K562 (cell line): Measurements from ENCODE around the gene DCAF5. TPM values are rescaled to one million over a fixed set of nuclear protein-coding genes. Genes with fewer than 3 reads are reported as not detected.

Experiments used
- ATAC-seq: fragments of 200-7000 bp; cut with Tn5 transposase; 3 replicates; pipeline ENCODE4 v1.9.1; 2020; ENCODE audit warnings: moderate library complexity
- BruUV-seq: library from RNA; stranded (reverse); fragments of 400-500 nt; replicated peaks from 2 replicates; lab custom pipeline; 2021; lab: Mats Ljungman, UMichigan
- CTCF ChIA-PET: fragments of 300-600 bp; formaldehyde crosslinking; extraction: SDS; loops from one replicate; lab custom pipeline; 2021; ENCODE audit warnings: low intra/inter-chr PET ratio; lab: Yijun Ruan, JAX
- POLR2A ChIA-PET: fragments of 300-600, 350-650 bp; sonication (Branson Sonifier 250); formaldehyde crosslinking; extraction: SDS; loops from one replicate; lab custom pipeline; 2021; ENCODE audit warnings: antibody characterized with exemption, inconsistent platforms; lab: Yijun Ruan, JAX
- DNase-seq, 4 experiments: peaks; one replicate each; pipeline versions ENCODE4 v3.0.0 to v3.0.0-alpha.2; 2011 to 2018; ENCODE audit warnings: low spot score in 3 of 4, mixed read lengths in 3 of 4; ENCODE audit errors: extremely low read depth in 1 of 4
- FAIRE-seq: peaks from 2 replicates; lab custom pipeline; 2011; peaks lifted over from hg19 to GRCh38; lab: Jason Lieb, UNC
- H2AFZ ChIP-seq: 2 replicates; pipeline ENCODE4 v1.6.0; 2011; ENCODE audit warnings: low read depth, low read length, control low read depth, inconsistent platforms
- H3K27ac ChIP-seq: fragments of 200-600 bp; 3 replicates; pipeline ENCODE4 v1.8.0; 2011; ENCODE audit warnings: low read depth, mild to moderate bottlenecking, control low read depth, inconsistent platforms, low read length, moderate library complexity, mixed read lengths; ENCODE audit errors: extremely low read depth
- H3K27me3 ChIP-seq, 2 experiments: fragments of 300-600 bp in 1 of 2; 2 replicates in 1 of 2; 3 replicates in 1 of 2; pipeline versions ENCODE4 v1.6.0 to v1.8.0; 2011; ENCODE audit warnings: inconsistent platforms in 2 of 2, low read length in 2 of 2, mild to moderate bottlenecking in 1 of 2, mixed read lengths in 1 of 2, moderate library complexity in 1 of 2; ENCODE audit not compliant: control insufficient read depth in 2 of 2, insufficient read depth in 2 of 2
- H3K36me3 ChIP-seq: fragments of 300-600 bp; 3 replicates; pipeline ENCODE4 v1.8.0; 2011; ENCODE audit warnings: mild to moderate bottlenecking, low read length, inconsistent platforms; ENCODE audit not compliant: control insufficient read depth, insufficient read depth
- H3K4me1 ChIP-seq, 2 experiments: fragments of 200-600 bp in 1 of 2; replicated peaks in 1 of 2; 2 replicates in 1 of 2; 3 replicates in 1 of 2; pipeline versions ENCODE4 v1.5.1 to v1.8.0; 2011; ENCODE audit warnings: inconsistent platforms in 2 of 2, low read length in 2 of 2, mild to moderate bottlenecking in 1 of 2, mixed read lengths in 1 of 2, moderate library complexity in 1 of 2; ENCODE audit not compliant: control insufficient read depth in 2 of 2, insufficient read depth in 2 of 2
- H3K4me2 ChIP-seq: 2 replicates; pipeline ENCODE4 v1.6.1; 2011; ENCODE audit warnings: low read length, control low read depth, inconsistent platforms, mixed read lengths; ENCODE audit not compliant: insufficient read depth
- H3K4me3 ChIP-seq: fragments of 200-600 bp; sonication (generic), shearing (Covaris generic); 2 replicates; pipeline ENCODE4 v1.5.1; 2016; ENCODE audit warnings: control low read depth, inconsistent platforms
- H3K79me2 ChIP-seq: fragments of 200-600 bp; 3 replicates; pipeline ENCODE4 v1.8.0; 2011; ENCODE audit warnings: low read length, inconsistent platforms; ENCODE audit not compliant: control insufficient read depth, insufficient read depth
- H3K9ac ChIP-seq, 2 experiments: 2 replicates each; pipeline versions ENCODE4 v1.6.0 to v1.6.1; 2011; ENCODE audit warnings: low read depth in 2 of 2, low read length in 2 of 2, control low read depth in 1 of 2, inconsistent platforms in 1 of 2, mild to moderate bottlenecking in 1 of 2, mixed read lengths in 1 of 2; ENCODE audit not compliant: insufficient read depth in 1 of 2
- H3K9me1 ChIP-seq: one replicate; pipeline ENCODE4 v1.6.0; 2011; ENCODE audit warnings: inconsistent platforms, mild to moderate bottlenecking, low read length, moderate library complexity; ENCODE audit not compliant: control insufficient read depth, insufficient read depth
- H3K9me3 ChIP-seq: replicated peaks from 2 replicates; pipeline ENCODE4 v1.5.1; 2011; ENCODE audit warnings: low read depth, low read length, inconsistent platforms; ENCODE audit not compliant: control insufficient read depth, insufficient read depth
- H4K20me1 ChIP-seq: replicated peaks from 2 replicates; pipeline ENCODE4 v1.6.1; 2011; ENCODE audit warnings: low read length, inconsistent platforms, mixed read lengths; ENCODE audit not compliant: control insufficient read depth, insufficient read depth
- CEBPG ChIP-seq, 3 experiments: fragments of 200-800 bp in 1 of 3; sonication (Bioruptor generic) in 1 of 3; sonication (generic) in 1 of 3; formaldehyde crosslinking in 1 of 3; IDR thresholded peaks in 2 of 3; conservative IDR thresholded peaks in 1 of 3; 2 replicates each; pipeline versions ENCODE4 v1.6.1 to v1.8.0; 2016 to 2022; ENCODE audit warnings: missing compliant biosample characterization in 2 of 3, missing genetic modification characterization in 2 of 3, mild to moderate bottlenecking in 1 of 3, missing genetic modification reagents in 1 of 3
- PHF20 ChIP-seq: fragments of 450-650 bp; IDR thresholded peaks from 2 replicates; pipeline ENCODE4 v1.6.1; 2018; ENCODE audit not compliant: partially characterized antibody
- RAD21 ChIP-seq, 2 experiments: fragments of 250-450 bp in 1 of 2; fragments of 450-650 bp in 1 of 2; sonication (Bioruptor Pico) in 1 of 2; formaldehyde crosslinking in 1 of 2; IDR thresholded peaks in 1 of 2; conservative IDR thresholded peaks in 1 of 2; 2 replicates each; pipeline versions ENCODE4 v1.4.0 to v1.8.0; 2020 to 2022; ENCODE audit warnings: mild to moderate bottlenecking in 2 of 2, moderate library complexity in 1 of 2
- WGBS: fragments of 100-300 bp; shearing (Covaris generic); methylation state at CpG from one replicate; pipeline ENCODE4 v1.1.6; 2016; ENCODE audit warnings: low coverage, mixed read lengths; ENCODE audit not compliant: insufficient coverage; ENCODE audit errors: missing lambda C conversion rate; 5-methylcytosine and 5-hydroxymethylcytosine counted together
- in situ Hi-C: fragments of 300-500 bp; cut with MboI; formaldehyde crosslinking; loops from 4 replicates; pipeline ENCODE4 v1.15.0; 2018; ENCODE audit warnings: inconsistent platforms, mixed read lengths
- intact Hi-C: fragments of 100-400 bp; cut with micrococcal nuclease; formaldehyde crosslinking; loops from 2 replicates; pipeline ENCODE4 v1.14.2; 2022
- polyA plus RNA-seq, 8 experiments: library from polyadenylated mRNA; depleted of rRNA in 4 of 8; stranded (reverse) in 5 of 8; unstranded in 3 of 8; fragments of >200 nt; fragmentation: Nextera tagmentation in 2 of 8; fragmentation: Illumina TruSeq in 1 of 8; extraction: Ambion mirVana in 2 of 8; extraction: Trizol in 1 of 8; gene quantifications; 2 replicates each; pipeline versions ENCODE4 v1.2.1 to v1.2.3, GENCODE V29; 2011 to 2014; ENCODE audit warnings: inconsistent platforms in 1 of 8, missing spikeins in 1 of 8
- total RNA-seq, 7 experiments: library from RNA; depleted of rRNA in 6 of 7; stranded (reverse); fragments of >200 nt in 6 of 7; fragmentation: Illumina TruSeq in 2 of 7; extraction: Trizol in 2 of 7; gene quantifications; 2 replicates each; pipeline versions ENCODE4 v1.2.1 to v1.2.3, GENCODE V29; 2011 to 2021; ENCODE audit warnings: low replicate concordance in 1 of 7
- TF ChIP-seq, protein P1 (sequence below), 3 experiments: IDR thresholded peaks in 2 of 3; conservative IDR thresholded peaks in 1 of 3; 2 replicates each; pipeline ENCODE4 v1.5.1; 2011 to 2012; ENCODE audit warnings: low read length in 3 of 3, mild to moderate bottlenecking in 3 of 3, control low read depth in 2 of 3, improper control_type of control experiment in 1 of 3, inconsistent platforms in 1 of 3, low read depth in 1 of 3, mixed read lengths in 1 of 3, moderate library complexity in 1 of 3; ENCODE audit not compliant: insufficient read depth in 2 of 3

DCAF5 gene
- total and polyA plus RNA-seq, 9 of the 15 experiments (the other 6 are each of a cell fraction or from before 2014, with no cell fraction given): 5.6 to 24.1 (median 12.7) TPM

DNA sequence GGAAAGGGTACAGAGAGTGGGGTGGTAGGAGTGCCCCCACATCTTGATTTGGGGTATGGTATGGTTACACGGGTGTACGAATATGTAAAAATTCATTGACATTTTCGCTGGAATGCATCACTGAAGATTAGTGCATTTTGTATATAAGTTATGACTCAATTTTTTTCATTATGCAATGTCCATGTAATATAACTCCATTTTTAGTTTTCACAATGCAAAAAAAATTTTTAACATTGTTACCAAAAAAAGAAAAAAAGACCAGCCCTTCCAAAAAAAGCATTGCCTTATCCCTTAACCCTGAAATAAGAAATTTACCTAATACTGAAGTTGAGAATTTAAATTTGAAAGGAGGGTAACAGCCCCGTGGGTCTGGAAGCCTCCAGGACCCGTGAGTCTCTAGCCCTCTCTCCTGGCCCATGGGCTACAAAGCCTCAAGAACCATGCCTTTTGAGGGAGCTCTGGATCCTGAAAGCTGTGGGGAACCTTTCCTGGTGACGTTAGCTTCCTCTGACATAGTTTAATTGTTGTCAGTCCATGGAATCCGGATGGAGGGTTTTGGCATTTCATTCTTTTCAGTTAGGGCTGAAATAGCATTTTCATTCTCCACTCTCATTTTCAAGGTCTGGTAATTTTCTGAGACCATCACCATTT, 118.2 kb downstream of the DCAF5 start:
- FAIRE-seq: no peak

More for the DNA sequence above, 118.2 kb downstream of the DCAF5 start:
- Histone ChIP-seq H3K4me1 (peaks cover 4 to 16% of the 10 kb centered on the region in 2 experiments; a peak in 3 of 5 replicates), H4K20me1 (no peaks in the 10 kb centered on the region), H3K9me3 (no peaks in the 10 kb centered on the region), H3K27me3 (no peaks in the 10 kb centered on the region), H3K4me2 (no peak overlapping the region), H2AFZ (no peak overlapping the region), H3K36me3 (no peaks in the 10 kb centered on the region), H3K9me1 (no peaks in the 10 kb centered on the region), H3K9ac (no peak overlapping the region), H3K4me3 (no peak overlapping the region), H3K27ac (no peak overlapping the region), H3K79me2 (no peaks in the 10 kb centered on the region)
- CTCF ChIA-PET: no interaction called here
- 6% methylated on average over 7 of the region's 7 CpGs for WGBS
- DNase-seq (no peak), ATAC-seq (peak; percentile 50; the same call in 1 of the 3 replicates)
- intact Hi-C loops (no loop called here), in situ Hi-C loops (no loop called here)
- POLR2A ChIA-PET: interaction anchor here (0.6 kb wide), 1 partner anchor 33 kb away, joined by 4 read pairs; no protein-coding TSS in a partner anchor
- TF ChIP-seq PHF20 (no peak), CEBPG (CRISPR knock-in tag; IDR thresholded peaks at IDR 0.05) (no peak), CEBPG (tag; conservative IDR thresholded peaks at IDR 0.05 in 1 of 2, IDR thresholded peaks at IDR 0.05 in 1 of 2) (peak in 1 of 2 experiments; percentile 59; a peak in 2 of 4 replicates), RAD21 (CRISPR knock-in tag; conservative IDR thresholded peaks at IDR 0.05 in 1 of 2, IDR thresholded peaks at IDR 0.05 in 1 of 2) (0 out of 4 replicates have a peak, but pooled peaks of 1 of the 2 experiments have one; percentile 7)
- TF ChIP-seq, protein P1, sequence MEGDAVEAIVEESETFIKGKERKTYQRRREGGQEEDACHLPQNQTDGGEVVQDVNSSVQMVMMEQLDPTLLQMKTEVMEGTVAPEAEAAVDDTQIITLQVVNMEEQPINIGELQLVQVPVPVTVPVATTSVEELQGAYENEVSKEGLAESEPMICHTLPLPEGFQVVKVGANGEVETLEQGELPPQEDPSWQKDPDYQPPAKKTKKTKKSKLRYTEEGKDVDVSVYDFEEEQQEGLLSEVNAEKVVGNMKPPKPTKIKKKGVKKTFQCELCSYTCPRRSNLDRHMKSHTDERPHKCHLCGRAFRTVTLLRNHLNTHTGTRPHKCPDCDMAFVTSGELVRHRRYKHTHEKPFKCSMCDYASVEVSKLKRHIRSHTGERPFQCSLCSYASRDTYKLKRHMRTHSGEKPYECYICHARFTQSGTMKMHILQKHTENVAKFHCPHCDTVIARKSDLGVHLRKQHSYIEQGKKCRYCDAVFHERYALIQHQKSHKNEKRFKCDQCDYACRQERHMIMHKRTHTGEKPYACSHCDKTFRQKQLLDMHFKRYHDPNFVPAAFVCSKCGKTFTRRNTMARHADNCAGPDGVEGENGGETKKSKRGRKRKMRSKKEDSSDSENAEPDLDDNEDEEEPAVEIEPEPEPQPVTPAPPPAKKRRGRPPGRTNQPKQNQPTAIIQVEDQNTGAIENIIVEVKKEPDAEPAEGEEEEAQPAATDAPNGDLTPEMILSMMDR (IDR thresholded peaks at IDR 0.05 in 2 of 3, conservative IDR thresholded peaks at IDR 0.05 in 1 of 3; ENCODE audit: insufficient read depth in 2 of 3, low read depth in 1 of 3, low read length in 3 of 3): peak in 1 of 3 experiments; percentile 14; a peak in 1 of 6 replicates
- no TSS peak for BruUV-seq
